Fibroblast of the aortic adventitia (primary cell): Measurements from ENCODE around the gene EZH1. TPM values are rescaled to one million over a fixed set of nuclear protein-coding genes. Genes with fewer than 3 reads are reported as not detected.
"Not testable (repeated sequence)": the region's sequence is repeated elsewhere in the genome, so short reads cannot be mapped to it uniquely, and the experiment has no call there.

Source experiments
- DNase-seq: peaks from one replicate; pipeline ENCODE4 v3.0.0-alpha.2; 2010; ENCODE audit warnings: low read depth
- H3K4me3 ChIP-seq: 2 replicates; pipeline ENCODE4 v1.5.1; 2011; ENCODE audit warnings: low read depth, mild to moderate bottlenecking, control low read depth, low read length, moderate library complexity
- total RNA-seq: library from RNA; depleted of rRNA; stranded (reverse); fragments of >200 nt; gene quantifications from 2 replicates; pipeline ENCODE4 v1.2.3, GENCODE V29; 2012; ENCODE audit warnings: low replicate concordance
- TF ChIP-seq, protein P1 (sequence below): IDR thresholded peaks from 2 replicates; pipeline ENCODE4 v1.5.1; 2011; ENCODE audit warnings: mild to moderate bottlenecking, low read length, control low read depth, inconsistent platforms; ENCODE audit not compliant: insufficient read depth

The EZH1 gene
- total RNA-seq, 1 donor, result 31.4 TPM

DNA sequence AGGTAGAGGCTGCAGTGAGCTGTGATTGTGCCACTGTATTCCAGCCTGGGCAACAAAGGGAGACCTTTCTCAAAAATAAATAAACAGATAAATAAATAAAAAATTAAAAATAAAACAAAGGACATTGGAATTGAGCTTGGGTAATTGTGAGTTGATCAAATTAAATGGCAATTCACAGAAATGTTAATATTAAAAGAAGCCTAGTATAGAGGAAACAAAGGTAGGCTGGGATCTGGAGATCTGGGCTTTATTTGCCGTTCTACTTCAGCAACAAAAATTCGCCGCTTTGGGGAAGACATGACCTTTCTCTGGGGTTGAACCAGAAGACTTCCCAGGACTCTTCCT, 28.1 kb upstream of the EZH1 start:
- TF ChIP-seq, protein P1, sequence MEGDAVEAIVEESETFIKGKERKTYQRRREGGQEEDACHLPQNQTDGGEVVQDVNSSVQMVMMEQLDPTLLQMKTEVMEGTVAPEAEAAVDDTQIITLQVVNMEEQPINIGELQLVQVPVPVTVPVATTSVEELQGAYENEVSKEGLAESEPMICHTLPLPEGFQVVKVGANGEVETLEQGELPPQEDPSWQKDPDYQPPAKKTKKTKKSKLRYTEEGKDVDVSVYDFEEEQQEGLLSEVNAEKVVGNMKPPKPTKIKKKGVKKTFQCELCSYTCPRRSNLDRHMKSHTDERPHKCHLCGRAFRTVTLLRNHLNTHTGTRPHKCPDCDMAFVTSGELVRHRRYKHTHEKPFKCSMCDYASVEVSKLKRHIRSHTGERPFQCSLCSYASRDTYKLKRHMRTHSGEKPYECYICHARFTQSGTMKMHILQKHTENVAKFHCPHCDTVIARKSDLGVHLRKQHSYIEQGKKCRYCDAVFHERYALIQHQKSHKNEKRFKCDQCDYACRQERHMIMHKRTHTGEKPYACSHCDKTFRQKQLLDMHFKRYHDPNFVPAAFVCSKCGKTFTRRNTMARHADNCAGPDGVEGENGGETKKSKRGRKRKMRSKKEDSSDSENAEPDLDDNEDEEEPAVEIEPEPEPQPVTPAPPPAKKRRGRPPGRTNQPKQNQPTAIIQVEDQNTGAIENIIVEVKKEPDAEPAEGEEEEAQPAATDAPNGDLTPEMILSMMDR, result no peak
- DNase-seq, result no peak
- H3K4me3 ChIP-seq, result peak overlapping the region; percentile 94

DNA sequence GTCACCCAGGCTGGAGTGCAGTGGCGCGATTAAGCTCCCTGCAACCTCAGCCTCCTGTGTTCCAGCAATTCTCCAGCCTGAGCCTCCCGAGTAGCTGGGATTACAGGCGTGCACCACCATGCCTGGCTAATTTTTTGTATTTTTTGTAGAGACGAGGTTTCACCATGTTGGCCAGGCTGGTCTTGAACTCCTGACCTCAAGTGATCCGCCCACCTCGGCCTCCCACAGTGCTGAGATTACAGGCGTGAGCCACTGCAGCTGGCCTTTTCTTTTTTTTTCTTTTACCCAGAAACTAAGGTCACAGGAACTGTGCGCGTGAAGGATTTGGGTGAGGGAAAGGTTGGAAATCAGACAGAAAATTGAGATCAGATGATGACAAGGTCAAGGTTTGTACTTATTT, 25.1 kb upstream of the EZH1 start:
- DNase-seq, H3K4me3 ChIP-seq: not testable (repeated sequence)

DNA sequence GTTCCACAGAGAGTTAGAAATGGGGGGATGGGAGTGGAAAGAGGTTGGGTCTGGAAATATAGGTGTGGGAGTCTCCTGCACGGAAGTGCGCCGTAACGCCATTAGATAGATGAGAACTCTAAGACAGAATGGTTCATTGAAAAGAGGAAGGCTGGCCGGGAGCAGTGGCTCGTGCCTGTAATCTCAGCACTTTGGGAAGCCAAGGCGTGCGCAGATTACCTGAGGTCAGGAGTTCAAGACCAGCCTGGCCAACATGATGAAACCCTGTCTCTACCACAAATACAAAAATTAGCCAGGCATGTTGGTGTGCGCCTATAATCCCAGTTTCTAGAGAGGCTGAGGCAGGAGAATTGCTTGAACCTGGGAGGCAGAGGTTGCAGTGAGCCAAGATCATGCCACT, 23.2 kb upstream of the EZH1 start:
- H3K4me3 ChIP-seq, DNase-seq: not testable (repeated sequence)

DNA sequence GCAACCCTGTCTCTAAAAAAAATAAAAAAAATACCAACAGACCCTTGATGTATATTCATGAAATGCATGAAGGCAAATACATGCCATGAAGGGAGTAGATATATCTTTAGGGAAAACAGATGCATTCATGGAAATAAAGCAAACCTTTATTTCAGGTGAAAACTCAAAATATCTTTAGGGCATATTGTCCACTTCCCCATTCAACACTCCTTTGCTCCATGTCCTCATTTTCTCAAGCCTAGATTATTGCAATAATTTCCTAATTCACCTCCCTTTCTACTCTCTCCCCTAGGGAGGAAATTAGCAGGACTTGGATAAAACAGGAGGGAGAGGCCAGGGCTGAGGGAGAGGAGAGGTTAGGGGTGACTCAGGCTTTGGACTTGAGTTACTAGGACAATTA, 22.7 kb upstream of the EZH1 start:
- DNase-seq, result no peak
- TF ChIP-seq, protein P1, result no peak
- H3K4me3 ChIP-seq, result no peak overlapping the region

DNA sequence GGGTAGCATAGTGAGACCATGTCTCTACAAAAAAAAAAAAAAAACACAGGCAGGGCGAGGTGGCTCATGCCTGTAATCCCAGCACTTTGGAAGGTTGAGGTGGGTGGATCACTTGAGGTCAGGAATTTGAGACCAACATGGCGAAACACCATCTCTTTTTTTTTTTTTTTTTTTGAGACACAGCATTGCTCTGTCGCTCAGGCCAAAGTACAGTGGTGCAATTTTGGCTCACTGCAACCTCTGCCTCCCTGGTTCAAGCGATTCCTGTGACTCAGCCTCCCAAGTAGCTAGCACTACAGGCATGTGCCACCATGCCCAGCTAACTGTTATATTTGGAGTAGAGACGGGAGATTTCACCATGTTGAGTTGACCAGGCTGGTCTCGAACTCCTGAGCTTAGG, 21.3 kb upstream of the EZH1 start:
- no peak overlapping the region for H3K4me3 ChIP-seq
- DNase-seq, result no peak
- TF ChIP-seq, protein P1, result no peak

DNA sequence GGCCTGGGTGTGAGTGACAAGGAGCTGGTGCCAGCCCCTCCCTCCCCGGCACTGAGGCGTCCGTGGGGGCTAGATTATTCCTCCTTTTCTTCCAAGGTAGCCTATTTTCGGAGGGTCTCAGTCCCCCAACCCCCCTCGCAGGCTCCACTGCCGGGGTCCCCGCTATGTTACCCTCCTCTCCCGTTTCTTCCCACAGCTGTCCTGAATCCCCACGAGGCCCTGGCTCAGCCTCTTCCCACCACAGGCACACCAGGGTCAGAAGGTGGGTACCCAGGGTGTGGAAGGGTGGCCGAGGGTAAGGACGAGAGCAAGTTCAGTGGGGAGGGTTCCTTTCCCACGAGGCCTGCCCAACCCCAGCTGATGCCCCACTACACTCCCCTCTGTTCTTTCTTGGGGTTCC, 16.8 kb upstream of the EZH1 start:
- TF ChIP-seq, protein P1, result no peak
- DNase-seq, result no peak
- H3K4me3 ChIP-seq, result peak overlapping the region; percentile 50

DNA sequence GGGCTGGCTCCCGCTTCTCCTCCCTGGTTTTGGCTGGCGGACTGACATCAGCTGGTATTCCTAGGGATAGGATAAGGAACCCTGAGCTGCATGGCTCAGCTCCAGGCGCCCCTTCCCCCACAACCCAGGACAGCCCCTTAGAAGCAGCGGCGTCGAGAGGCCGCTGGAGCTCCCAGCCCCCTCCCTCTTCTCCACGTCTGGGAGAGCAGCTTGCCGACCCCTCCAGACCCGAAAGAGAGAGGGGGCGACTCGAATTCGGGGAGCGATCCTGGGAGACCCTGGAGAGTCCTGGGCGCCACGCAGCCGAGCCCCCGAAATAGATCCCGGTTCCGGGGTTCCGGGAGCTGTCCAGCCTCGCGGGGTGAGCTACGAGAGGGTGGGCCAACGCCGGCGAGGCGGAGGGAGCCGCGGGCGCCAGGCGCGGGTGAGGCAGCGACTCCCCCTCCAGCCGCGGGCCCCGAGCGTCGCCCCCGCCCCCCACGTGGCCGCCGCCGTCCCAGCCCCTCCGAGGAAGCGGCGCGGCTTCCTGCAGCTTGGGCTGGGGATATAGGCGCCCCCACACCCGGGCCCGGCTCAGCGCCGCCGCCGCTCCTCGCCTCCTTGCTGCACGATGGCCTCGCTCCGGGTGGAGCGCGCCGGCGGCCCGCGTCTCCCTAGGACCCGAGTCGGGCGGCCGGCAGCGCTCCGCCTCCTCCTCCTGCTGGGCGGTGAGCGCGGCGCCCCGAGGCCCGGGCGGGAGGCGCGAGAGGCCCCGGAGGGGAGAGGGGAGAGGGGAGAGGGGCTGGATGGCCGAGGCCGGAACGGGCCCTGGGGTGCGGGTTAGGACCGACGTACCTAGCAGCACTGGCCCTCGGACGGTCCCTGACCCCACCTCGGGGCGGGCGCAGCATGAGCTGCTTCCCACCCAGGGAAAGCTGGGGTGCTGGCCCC, 16.1 kb upstream of the EZH1 start, which contains the start of gene RAMP2:
RAMP2 (plus strand) TSS at position 576 of the 930 bp plus-strand sequence; CDS start at position 611, 35 bp downstream.
- TF ChIP-seq, protein P1, result no peak
- DNase-seq, result no peak
- H3K4me3 ChIP-seq, result peak within 1 kb of the TSS; percentile 50
